Measurements from ENCODE around the gene ZDHHC23.

Gene ZDHHC23

DNA sequence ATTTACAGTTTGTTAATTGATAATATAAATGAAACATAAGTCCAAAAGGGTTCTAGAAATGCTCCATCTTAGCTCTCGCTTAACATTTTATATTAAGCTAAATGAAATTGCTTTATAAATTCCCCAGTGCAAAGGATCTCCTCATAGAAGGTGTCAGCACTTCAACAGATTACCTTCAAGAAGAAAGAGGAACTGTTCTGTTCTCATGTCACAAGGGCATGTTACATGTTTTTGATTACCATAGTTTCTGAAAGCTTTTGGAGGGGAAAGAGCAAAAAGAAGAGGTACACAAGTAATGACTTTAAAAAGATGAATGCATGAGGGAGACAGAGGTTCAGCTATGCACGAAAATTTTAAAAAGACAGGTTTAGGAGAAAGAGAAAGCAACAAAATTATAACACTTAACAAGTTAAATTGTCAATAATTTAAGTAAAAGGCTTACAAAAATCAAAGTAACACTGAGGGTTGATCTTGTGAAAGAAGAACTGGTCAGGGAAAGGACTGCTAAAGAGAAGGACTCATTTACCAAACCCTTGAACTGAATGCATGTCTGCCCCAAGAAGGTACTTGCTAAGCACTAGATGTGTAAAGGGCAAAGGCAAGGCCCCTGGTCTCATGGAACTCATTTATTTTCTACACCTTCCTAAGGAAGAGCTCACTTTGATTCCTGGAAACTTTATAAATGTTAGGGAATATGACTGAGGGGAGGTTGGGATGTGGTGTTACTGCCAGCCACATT lies 63.4 kb downstream of the ZDHHC23 start:
- DNase-seq (ENCODE audit: low read depth): no peak

Measured in T follicular helper cell (primary cell).